Muscle of leg (tissue), 16 donors: ENCODE measurements around the gene ZNF396. TPM values are rescaled to one million over a fixed set of nuclear protein-coding genes. Genes with fewer than 3 reads are reported as not detected.

Source experiments
- DNase-seq: peaks from one replicate; pipeline ENCODE4 v3.0.0; 2013
- H3K27ac ChIP-seq: one replicate; pipeline ENCODE4 v1.5.1; 2013; ENCODE audit warnings: mild to moderate bottlenecking, low read length, control low read depth
- H3K27me3 ChIP-seq: one replicate; pipeline ENCODE4 v1.6.1; 2013; ENCODE audit warnings: low read length; ENCODE audit not compliant: control insufficient read depth, insufficient read depth
- H3K36me3 ChIP-seq: one replicate; pipeline ENCODE4 v1.6.1; 2013; ENCODE audit warnings: low read length; ENCODE audit not compliant: control insufficient read depth, insufficient read depth
- H3K4me1 ChIP-seq: one replicate; pipeline ENCODE4 v1.6.1; 2013; ENCODE audit warnings: low read length; ENCODE audit not compliant: control insufficient read depth, insufficient read depth
- H3K4me3 ChIP-seq: one replicate; pipeline ENCODE4 v1.5.1; 2013; ENCODE audit warnings: low read length, control low read depth
- H3K9me3 ChIP-seq: replicated peaks from 2 replicates; pipeline ENCODE4 v1.6.1; 2013; ENCODE audit warnings: low read depth, low read length; ENCODE audit not compliant: control insufficient read depth
- WGBS: methylation state at CpG from one replicate; pipeline ENCODE4 v1.1.5; 2013; ENCODE audit warnings: missing lambda C conversion rate; ENCODE audit not compliant: insufficient coverage; 5-methylcytosine and 5-hydroxymethylcytosine counted together
- long read RNA-seq, 11 donors: transcript quantifications; one replicate each; lab custom pipeline, GENCODE V29; 2026
- polyA plus RNA-seq, 8 donors: library from polyadenylated mRNA; unstranded; fragments of 120-200 nt; gene quantifications; one replicate each; pipeline versions ENCODE4 v1.2.1 to v1.2.3, GENCODE V29; 2013; ENCODE audit warnings: inconsistent platforms in 1 of 8, low replicate concordance in 1 of 8; ENCODE audit not compliant: insufficient read length in 8 of 8, insufficient read depth in 1 of 8
- total RNA-seq: library from RNA; stranded (reverse); fragments of 120-200 nt; gene quantifications from one replicate; pipeline ENCODE4 v1.2.4, GENCODE V29; 2013

The ZNF396 gene
- total RNA-seq: 1.3 TPM
- 1 to 10 TPM in 4 of 8 donors, under 1 TPM in 4; 0.58 to 1.5 (median 1.1) TPM for polyA plus RNA-seq
- long read RNA-seq, donor 1: 0 reads
- long read RNA-seq, donor 2: 0 reads
- long read RNA-seq, donor 3: 0 reads
- long read RNA-seq, donor 4: 0 reads
- long read RNA-seq, donor 5, partial matches to known transcripts: 0 of 2 reads
- long read RNA-seq, donor 5, other reads (novel, unspliced or antisense): 0 of 2 reads
- long read RNA-seq, donor 6: 0 reads
- long read RNA-seq, donor 7: 0 reads
- long read RNA-seq, donor 8: 0 reads
- long read RNA-seq, donor 9: 0 reads
- long read RNA-seq, donor 10: 0 reads
- long read RNA-seq, donor 11: 0 reads

DNA sequence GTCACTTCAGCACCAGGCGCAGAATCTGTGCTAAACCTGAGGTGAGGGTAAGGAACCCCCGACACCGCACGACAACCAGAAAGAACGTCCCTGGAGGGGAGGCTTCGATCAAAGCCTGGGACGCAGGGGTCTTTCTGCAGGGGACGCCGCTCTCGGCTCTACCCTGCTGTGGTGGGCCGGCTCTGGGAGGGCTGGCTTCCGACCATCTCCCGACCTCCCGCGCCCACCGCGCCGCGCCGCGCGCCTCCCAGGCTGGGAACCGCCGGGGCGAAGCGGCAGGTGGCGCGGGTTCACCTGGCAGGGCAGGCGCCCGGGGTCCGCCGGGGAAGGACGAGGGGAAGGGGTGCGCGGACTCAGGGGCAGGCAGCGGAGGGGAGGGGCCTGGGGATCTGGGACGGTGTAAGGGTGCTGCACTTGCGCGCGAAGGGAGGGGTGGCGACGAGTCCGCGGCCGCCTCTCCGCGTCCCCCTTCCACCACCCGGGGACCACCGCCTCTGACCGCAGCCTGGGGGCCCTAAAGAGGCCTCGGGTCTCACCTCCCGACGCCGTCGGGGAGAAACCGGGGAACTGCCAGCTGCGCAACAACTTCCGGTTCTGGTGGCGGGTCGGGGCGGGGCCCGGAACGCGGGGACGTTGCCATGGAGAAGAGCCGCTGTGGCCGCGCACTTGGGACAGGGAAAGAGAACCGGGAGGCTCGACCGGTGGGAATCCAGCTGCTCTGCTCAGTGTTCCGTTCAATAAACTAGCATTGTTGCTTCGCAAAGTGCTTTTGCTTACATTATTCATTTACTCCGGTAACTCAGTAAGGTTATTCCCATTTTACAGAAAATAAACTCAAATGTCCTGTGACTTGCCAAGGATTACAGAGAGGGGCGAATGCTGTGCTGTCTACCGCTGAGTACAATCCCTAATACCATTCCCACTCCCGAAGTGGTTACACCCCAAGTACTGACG is at the start of gene ZNF396:
Gene ZNF396, minus strand, starts transcription at position 596 of the 954 bp plus-strand sequence. CDS start 3,045 bp downstream, outside the sequence.
- no peak within 1 kb of the TSS for H3K27ac ChIP-seq
- DNase-seq: peak; percentile 85
- peak within 1 kb of the TSS; percentile 62 for H3K4me3 ChIP-seq
- peaks cover 4% of the 10 kb centered on the region for H3K4me1 ChIP-seq
- peaks cover 5% of the 10 kb centered on the region for H3K27me3 ChIP-seq
- no peaks in the 10 kb centered on the region for H3K9me3 ChIP-seq
- no peaks in the 10 kb centered on the region for H3K36me3 ChIP-seq
- WGBS: under 1% methylated on average over 60 of the region's 78 CpGs

- no peak overlapping the region for H3K4me3 ChIP-seq
- no peak for DNase-seq
- H3K27ac ChIP-seq: no peak overlapping the region
- no peaks in the 10 kb centered on the region for H3K27me3 ChIP-seq
- peaks cover 3% of the 10 kb centered on the region for H3K4me1 ChIP-seq
- 60% methylated on average over 4 of the region's 5 CpGs for WGBS
- no peaks in the 10 kb centered on the region for H3K9me3 ChIP-seq
- no peaks in the 10 kb centered on the region for H3K36me3 ChIP-seq
Observed at GRCh38 chr18:35426786-35427185, 49.6 kb upstream of the ZNF396 start.

GRCh38 chr18:35424356-35424755 is 47.2 kb upstream of the ZNF396 start:
- no peaks in the 10 kb centered on the region for H3K36me3 ChIP-seq
- no peak overlapping the region for H3K27ac ChIP-seq
- peaks cover 4% of the 10 kb centered on the region for H3K4me1 ChIP-seq
- 80% methylated on average over 2 of the region's 3 CpGs for WGBS
- no peaks in the 10 kb centered on the region for H3K9me3 ChIP-seq
- no peak for DNase-seq
- no peaks in the 10 kb centered on the region for H3K27me3 ChIP-seq
- no peak overlapping the region for H3K4me3 ChIP-seq

DNA sequence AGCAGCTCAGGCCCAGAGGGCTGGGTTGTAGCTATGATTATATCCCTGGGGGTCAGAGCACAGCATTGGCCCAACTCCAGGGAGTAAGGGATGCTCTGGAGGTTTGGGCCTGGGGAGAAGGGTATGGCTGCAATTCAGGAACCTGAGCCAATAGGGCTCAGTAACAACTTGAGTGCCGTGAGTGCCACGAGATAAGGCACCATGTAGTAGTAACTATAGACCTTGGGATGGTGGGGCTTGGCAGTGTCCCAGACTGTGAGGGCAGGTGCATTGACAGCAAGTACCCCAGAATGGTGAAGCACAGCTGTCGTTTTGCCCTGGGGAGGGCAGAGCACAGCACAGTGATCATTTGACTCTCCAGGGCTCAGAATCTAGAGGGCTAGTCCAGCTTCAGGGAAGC is 45.1 kb upstream of the ZNF396 start:
- H3K4me1 ChIP-seq: peaks cover 4% of the 10 kb centered on the region
- 63% methylated on average over 3 of the region's 3 CpGs for WGBS
- H3K27me3 ChIP-seq: no peaks in the 10 kb centered on the region
- DNase-seq: peak; percentile 70
- no peak overlapping the region for H3K4me3 ChIP-seq
- H3K27ac ChIP-seq: no peak overlapping the region
- no peaks in the 10 kb centered on the region for H3K36me3 ChIP-seq
- H3K9me3 ChIP-seq: peaks cover 5% of the 10 kb centered on the region

GRCh38 chr18:35418610-35419009 is 41.5 kb upstream of the ZNF396 start:
- WGBS: 74% methylated on average over 2 of the region's 4 CpGs
- no peaks in the 10 kb centered on the region for H3K27me3 ChIP-seq
- H3K27ac ChIP-seq: no peak overlapping the region
- no peak for DNase-seq
- H3K9me3 ChIP-seq: peaks cover 8% of the 10 kb centered on the region
- no peaks in the 10 kb centered on the region for H3K36me3 ChIP-seq
- H3K4me1 ChIP-seq: peaks cover 4% of the 10 kb centered on the region
- H3K4me3 ChIP-seq: no peak overlapping the region

DNA sequence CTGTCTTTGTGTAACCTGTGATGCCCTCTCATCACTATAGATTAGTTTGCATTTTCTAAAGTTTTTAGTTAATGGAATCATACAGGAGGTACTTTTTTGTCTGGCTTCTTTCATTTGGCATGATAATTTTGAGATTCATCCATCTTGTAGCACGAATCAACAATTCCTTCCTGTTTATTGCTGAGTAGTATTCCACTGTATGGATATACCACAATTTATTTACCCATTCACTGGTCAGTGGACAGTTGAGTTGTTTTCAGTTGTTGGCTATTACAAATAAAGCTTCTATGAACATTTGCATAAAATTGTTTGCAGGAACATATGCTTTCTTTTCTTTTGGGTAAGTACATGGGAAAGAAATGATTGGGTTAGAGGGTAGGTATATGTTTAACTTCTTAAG is 40.1 kb upstream of the ZNF396 start:
- Histone ChIP-seq H3K4me1 (peaks cover 2% of the 10 kb centered on the region), H3K27ac (no peak overlapping the region), H3K27me3 (no peaks in the 10 kb centered on the region), H3K36me3 (no peaks in the 10 kb centered on the region), H3K4me3 (no peak overlapping the region), H3K9me3 (peaks cover 8% of the 10 kb centered on the region)
- WGBS: no CpG with 5 or more reads among the region's 1 CpG
- no peak for DNase-seq

DNA sequence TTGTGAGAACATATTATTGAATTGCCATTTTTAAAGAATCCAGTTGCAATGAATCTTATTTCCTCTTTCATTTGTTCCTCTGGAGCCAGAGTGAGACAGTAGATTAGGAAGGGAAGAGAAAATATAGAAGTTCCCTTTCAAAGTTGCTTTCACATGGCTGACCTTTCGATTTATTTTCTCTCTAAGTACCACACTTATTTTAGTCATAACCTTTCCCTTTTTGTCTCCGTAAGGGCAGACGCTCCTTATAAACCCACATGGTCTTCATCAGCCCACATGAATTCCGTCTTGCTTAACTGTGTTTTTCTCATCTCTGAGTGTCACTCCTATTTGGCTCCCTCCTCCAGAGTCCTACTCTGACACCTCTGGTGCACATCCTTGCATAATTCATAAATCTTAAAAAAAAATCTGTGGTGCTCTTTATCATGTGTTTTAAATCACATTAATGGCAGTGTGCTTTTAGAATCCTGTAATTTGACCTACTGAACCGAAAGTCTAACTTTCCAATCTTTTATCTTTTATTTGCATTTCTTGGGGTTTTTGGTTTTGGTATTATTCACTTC is 38.5 kb upstream of the ZNF396 start:
- WGBS: 14% methylated on average over 3 of the region's 5 CpGs
- DNase-seq: peak; percentile 44
- no peak overlapping the region for H3K27ac ChIP-seq

DNA sequence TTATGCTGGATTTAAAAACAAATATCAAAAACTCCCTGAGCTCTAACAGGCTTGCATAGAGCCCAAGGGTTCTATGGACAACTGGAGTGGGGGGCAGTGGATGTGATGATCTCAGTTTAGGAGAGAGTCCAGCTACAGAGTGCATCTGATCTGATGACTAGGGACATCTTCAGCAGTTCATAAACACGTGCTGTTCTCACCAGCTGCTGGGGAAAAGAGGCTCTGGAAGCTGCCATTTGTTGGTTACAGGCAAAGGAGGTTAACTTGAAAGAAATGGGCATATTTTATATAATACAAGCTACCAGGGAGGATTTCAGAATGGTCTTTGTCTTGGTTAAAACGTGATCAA is 36.0 kb upstream of the ZNF396 start:
- no CpG with 5 or more reads among the region's 2 CpGs for WGBS
- H3K4me1 ChIP-seq: no peaks in the 10 kb centered on the region
- no peaks in the 10 kb centered on the region for H3K36me3 ChIP-seq
- peak; percentile 51 for DNase-seq
- H3K27ac ChIP-seq: no peak overlapping the region
- peaks cover 3% of the 10 kb centered on the region for H3K9me3 ChIP-seq
- H3K4me3 ChIP-seq: no peak overlapping the region
- no peaks in the 10 kb centered on the region for H3K27me3 ChIP-seq

More for the DNA sequence above, 38.5 kb upstream of the ZNF396 start:
- H3K4me1 ChIP-seq: no peaks in the 10 kb centered on the region
- H3K36me3 ChIP-seq: no peaks in the 10 kb centered on the region
- peaks cover 8% of the 10 kb centered on the region for H3K9me3 ChIP-seq
- no peaks in the 10 kb centered on the region for H3K27me3 ChIP-seq
- H3K4me3 ChIP-seq: no peak overlapping the region

DNA sequence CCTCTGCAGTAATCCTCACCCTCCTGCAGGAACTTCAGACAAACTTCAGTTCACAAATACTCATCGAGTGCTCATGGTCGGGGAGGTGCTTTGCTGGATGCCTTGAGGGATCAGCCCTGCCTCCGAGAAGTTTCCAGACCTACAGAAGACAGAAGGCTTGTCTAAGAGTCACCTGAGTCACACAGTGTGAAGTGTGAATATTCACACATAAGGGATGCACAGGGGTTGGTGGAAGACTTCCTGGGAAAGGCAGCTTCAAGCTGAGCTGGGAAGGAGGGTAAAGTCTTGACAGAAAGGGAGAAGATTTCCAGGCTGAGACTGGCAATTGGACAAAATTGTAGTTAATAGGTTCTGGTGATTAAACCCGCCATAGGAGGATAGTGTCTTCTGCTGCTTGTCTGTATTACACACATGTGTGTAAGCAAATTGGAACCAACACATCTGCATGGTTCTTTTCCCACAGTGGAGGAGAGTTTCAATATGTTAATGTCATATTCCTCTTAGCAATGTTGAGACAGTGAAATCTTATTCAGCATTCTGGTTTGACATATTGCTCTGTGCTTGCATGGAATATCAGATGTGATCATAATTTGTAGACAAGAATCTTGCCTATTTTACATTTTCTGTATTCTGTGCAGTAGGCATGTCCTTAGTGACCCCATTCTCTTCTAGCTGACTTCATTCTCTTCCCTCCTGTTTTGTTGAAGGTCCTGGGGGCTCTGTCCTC is 34.7 kb upstream of the ZNF396 start:
- H3K27me3 ChIP-seq: no peaks in the 10 kb centered on the region
- H3K4me1 ChIP-seq: no peaks in the 10 kb centered on the region
- H3K27ac ChIP-seq: no peak overlapping the region
- WGBS: 79% methylated on average over 2 of the region's 4 CpGs
- no peaks in the 10 kb centered on the region for H3K9me3 ChIP-seq
- H3K4me3 ChIP-seq: no peak overlapping the region
- DNase-seq: no peak
- no peaks in the 10 kb centered on the region for H3K36me3 ChIP-seq
